GM23338 (cell line): Measurements from ENCODE around the gene ZNF275. TPM values are rescaled to one million over a fixed set of nuclear protein-coding genes. Genes with fewer than 3 reads are reported as not detected.
A peak's percentile ranks its signal among the peaks of the same experiment; 100 is the strongest.

ENCODE experiments used
- ATAC-seq: fragments of 200-7000 bp; cut with Tn5 transposase; 3 replicates; pipeline ENCODE4 v1.9.1; 2020
- DNase-seq: peaks from one replicate; pipeline ENCODE4 v3.0.0-alpha.2; 2015; ENCODE audit warnings: low spot score
- H2AFZ ChIP-seq: fragments of 200-600 bp; sonication (generic); 2 replicates; pipeline ENCODE4 v1.8.0; 2016; ENCODE audit warnings: antibody characterized with exemption, mild to moderate bottlenecking, moderate library complexity
- H3F3A ChIP-seq: fragments of 200-600 bp; sonication (generic); replicated peaks from 2 replicates; pipeline ENCODE4 v1.8.0; 2017; ENCODE audit warnings: antibody characterized with exemption, mixed run types, low read depth
- H3K27ac ChIP-seq: fragments of 200-600 bp; sonication (generic); 2 replicates; pipeline ENCODE4 v1.6.1; 2016; ENCODE audit warnings: low read depth
- H3K27me3 ChIP-seq: fragments of 200-600 bp; sonication (generic); 2 replicates; pipeline ENCODE4 v1.8.0; 2016; ENCODE audit warnings: mild to moderate bottlenecking, mixed run types, moderate library complexity; ENCODE audit not compliant: insufficient read depth
- H3K36me3 ChIP-seq: fragments of 200-600 bp; sonication (generic); 2 replicates; pipeline ENCODE4 v1.8.0; 2016; ENCODE audit warnings: mild to moderate bottlenecking; ENCODE audit not compliant: insufficient read depth
- H3K4me1 ChIP-seq: fragments of 200-600 bp; sonication (generic); 2 replicates; pipeline ENCODE4 v1.8.0; 2016; ENCODE audit warnings: mild to moderate bottlenecking, moderate library complexity; ENCODE audit not compliant: insufficient read depth
- H3K4me2 ChIP-seq: fragments of 200-600 bp; sonication (generic); 2 replicates; pipeline ENCODE4 v1.7.1; 2017; ENCODE audit warnings: mixed run types
- H3K4me3 ChIP-seq: fragments of 200-600 bp; sonication (generic); 2 replicates; pipeline ENCODE4 v1.6.1; 2016; ENCODE audit warnings: mixed run types
- H3K79me2 ChIP-seq: fragments of 200-600 bp; sonication (generic); replicated peaks from 2 replicates; pipeline ENCODE4 v1.8.0; 2017; ENCODE audit warnings: mild to moderate bottlenecking; ENCODE audit not compliant: insufficient read depth
- H3K9me2 ChIP-seq: fragments of 200-600 bp; sonication (generic); 2 replicates; pipeline ENCODE4 v1.8.0; 2017; ENCODE audit not compliant: insufficient read depth
- H4K20me1 ChIP-seq: fragments of 200-600 bp; sonication (generic); replicated peaks from 2 replicates; pipeline ENCODE4 v1.8.0; 2017; ENCODE audit warnings: mild to moderate bottlenecking; ENCODE audit not compliant: insufficient read depth
- H3K27ac Mint-ChIP-seq: 2 replicates; pipeline ENCODE4 v1.8.0; 2020; ENCODE audit warnings: inconsistent platforms, mild to moderate bottlenecking, moderate library complexity, mixed read lengths
- H3K27me3 Mint-ChIP-seq: 3 replicates; pipeline ENCODE4 v1.8.0; 2022; ENCODE audit warnings: low read depth, mild to moderate bottlenecking, moderate library complexity, mixed read lengths, inconsistent platforms; ENCODE audit not compliant: insufficient read depth, poor library complexity
- H3K36me3 Mint-ChIP-seq: 3 replicates; pipeline ENCODE4 v1.8.0; 2021; ENCODE audit warnings: low read depth, mild to moderate bottlenecking, inconsistent platforms, moderate library complexity, mixed read lengths
- H3K4me1 Mint-ChIP-seq: 3 replicates; pipeline ENCODE4 v1.8.0; 2020; ENCODE audit warnings: mild to moderate bottlenecking, inconsistent platforms, mixed read lengths
- H3K4me3 Mint-ChIP-seq: 3 replicates; pipeline ENCODE4 v1.8.0; 2021; ENCODE audit warnings: moderate library complexity, mild to moderate bottlenecking, inconsistent platforms, mixed read lengths
- H3K9me3 Mint-ChIP-seq: 3 replicates; pipeline ENCODE4 v1.8.0; 2020; ENCODE audit warnings: moderate library complexity, mild to moderate bottlenecking, inconsistent platforms, mixed read lengths
- CTCF ChIP-seq, 2 experiments: fragments of 200-600 bp in 1 of 2; sonication (generic) in 1 of 2; conservative IDR thresholded peaks; 2 replicates each; pipeline versions ENCODE4 v1.5.1 to v1.6.1; 2016 to 2017; ENCODE audit warnings: antibody characterized with exemption in 2 of 2, low read depth in 2 of 2, mild to moderate bottlenecking in 2 of 2, moderate library complexity in 1 of 2
- EZH2 ChIP-seq: fragments of 200-600 bp; sonication (generic); IDR thresholded peaks from one replicate; pipeline ENCODE4 v1.8.0; 2017; ENCODE audit warnings: antibody characterized with exemption, mild to moderate bottlenecking, low read depth; ENCODE audit not compliant: unreplicated experiment
- JUNB ChIP-seq: IDR thresholded peaks from one replicate; pipeline ENCODE4 v1.6.1; 2016; ENCODE audit warnings: antibody characterized with exemption; ENCODE audit not compliant: unreplicated experiment
- POLR2AphosphoS5 ChIP-seq: IDR thresholded peaks from 2 replicates; pipeline ENCODE4 v1.6.1; 2016; ENCODE audit warnings: antibody characterized with exemption, low read depth
- REST ChIP-seq: IDR thresholded peaks from one replicate; pipeline ENCODE4 v1.6.1; 2018; ENCODE audit warnings: antibody characterized with exemption; ENCODE audit not compliant: unreplicated experiment
- STAT1 ChIP-seq: IDR thresholded peaks from one replicate; pipeline ENCODE4 v1.6.1; 2016; ENCODE audit warnings: antibody characterized with exemption; ENCODE audit not compliant: unreplicated experiment
- ZNF114 ChIP-seq: fragments of 250-450 bp; sonication (Bioruptor Pico); IDR thresholded peaks from 2 replicates; pipeline ENCODE4 v1.5.0; 2020; ENCODE audit warnings: mild to moderate bottlenecking, moderate library complexity
- ZNF331 ChIP-seq: fragments of 250-450 bp; sonication (Bioruptor Pico); IDR thresholded peaks from 2 replicates; pipeline ENCODE4 v1.5.0; 2020; ENCODE audit warnings: low read depth, mild to moderate bottlenecking, moderate library complexity
- ZNF462 ChIP-seq: fragments of 250-450 bp; sonication (Bioruptor Pico); IDR thresholded peaks from 2 replicates; pipeline ENCODE4 v1.5.0; 2020; ENCODE audit warnings: mild to moderate bottlenecking, moderate library complexity
- polyA plus RNA-seq: library from polyadenylated mRNA; unstranded; fragments of >200 nt; fragmentation: Nextera tagmentation; extraction: Ambion mirVana; gene quantifications from 2 replicates; pipeline ENCODE4 v1.2.1, GENCODE V29; 2016
- total RNA-seq: library from RNA; depleted of rRNA; stranded (reverse); fragments of >200 nt; shearing (Covaris generic); gene quantifications from 2 replicates; pipeline ENCODE4 v1.2.3, GENCODE V29; 2014

Gene ZNF275
- total and polyA plus RNA-seq, 2 experiments from 2014 or later, result 3.2 to 12.3 TPM

DNA sequence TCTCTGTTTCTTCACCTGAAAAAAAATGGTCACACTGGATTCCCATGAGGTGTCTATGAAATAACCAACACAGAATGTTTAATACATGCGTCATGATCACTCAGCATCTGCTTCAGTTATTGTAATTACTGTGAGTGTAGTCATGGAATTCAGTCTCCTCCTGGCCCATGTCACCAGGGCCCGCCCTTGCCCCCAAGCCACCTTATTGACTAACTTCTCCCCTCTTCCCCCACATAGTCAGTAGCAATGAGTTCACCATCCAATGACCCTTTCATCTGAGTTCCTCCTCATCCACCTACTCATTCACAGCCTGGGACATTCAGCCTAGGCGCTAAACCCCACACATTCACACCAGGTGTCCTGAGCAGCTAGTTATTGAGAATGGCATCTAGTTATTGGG is 28.0 kb upstream of the ZNF275 start:
- H3K27me3 ChIP-seq, result no peaks in the 10 kb centered on the region
- no peaks in the 10 kb centered on the region for H3K36me3 Mint-ChIP-seq
- H3K4me1 ChIP-seq, result no peaks in the 10 kb centered on the region
- H3K9me3 Mint-ChIP-seq, result no peaks in the 10 kb centered on the region
- ATAC-seq (no peak), DNase-seq (no peak)
- H3K36me3 ChIP-seq, result no peaks in the 10 kb centered on the region
- H3K4me3 ChIP-seq, result no peak overlapping the region
- TF ChIP-seq ZNF331 (no peak), REST (no peak), CTCF (conservative IDR thresholded peaks at IDR 0.05; ENCODE audit: low read depth in 2 of 2) (no peak)
- H3K27ac ChIP-seq, result no peak overlapping the region
- peaks cover 5% of the 10 kb centered on the region for H3K27me3 Mint-ChIP-seq
- H4K20me1 ChIP-seq, result no peaks in the 10 kb centered on the region
- no peaks in the 10 kb centered on the region for H3K9me2 ChIP-seq
- no peak overlapping the region for H2AFZ ChIP-seq
- H3F3A ChIP-seq, result no peaks in the 10 kb centered on the region
- H3K27ac Mint-ChIP-seq, result no peak overlapping the region
- no peak overlapping the region for H3K4me3 Mint-ChIP-seq
- H3K4me1 Mint-ChIP-seq, result no peaks in the 10 kb centered on the region
- no peak overlapping the region for H3K4me2 ChIP-seq
- H3K79me2 ChIP-seq, result no peaks in the 10 kb centered on the region

- no peaks in the 10 kb centered on the region for H3K4me1 Mint-ChIP-seq
- no peak overlapping the region for H2AFZ ChIP-seq
- no peaks in the 10 kb centered on the region for H3K4me1 ChIP-seq
- no peaks in the 10 kb centered on the region for H4K20me1 ChIP-seq
- peak; percentile 2 for DNase-seq
- H3K79me2 ChIP-seq, result no peaks in the 10 kb centered on the region
- H3K36me3 ChIP-seq, result no peaks in the 10 kb centered on the region
- H3K27ac ChIP-seq, result no peak overlapping the region
- H3K27me3 ChIP-seq, result no peaks in the 10 kb centered on the region
- no peaks in the 10 kb centered on the region for H3F3A ChIP-seq
- no peaks in the 10 kb centered on the region for H3K9me2 ChIP-seq
- H3K4me2 ChIP-seq, result no peak overlapping the region
- H3K27ac Mint-ChIP-seq, result no peak overlapping the region
- H3K4me3 ChIP-seq, result no peak overlapping the region
- H3K27me3 Mint-ChIP-seq, result peaks cover 8% of the 10 kb centered on the region
- H3K4me3 Mint-ChIP-seq, result no peak overlapping the region
- ATAC-seq, result peak; percentile 53
- H3K9me3 Mint-ChIP-seq, result no peaks in the 10 kb centered on the region
- H3K36me3 Mint-ChIP-seq, result no peaks in the 10 kb centered on the region
- no peak for TF ChIP-seq STAT1
- TF ChIP-seq ZNF462 (CRISPR knock-in tag), result no peak
- no peak for TF ChIP-seq ZNF114
- TF ChIP-seq EZH2, result no peak
- no peak for TF ChIP-seq ZNF331
- no peak for TF ChIP-seq POLR2AphosphoS5
- TF ChIP-seq JUNB, result no peak
These were observed 27.3 kb upstream of the ZNF275 start for GRCh38 chrX:153306527-153307115.
